GM18951 (cell line): ENCODE results near the gene SPAG9.
"Not testable (repeated sequence)": the region's sequence is repeated elsewhere in the genome, so short reads cannot be mapped to it uniquely, and the experiment has no call there.

ENCODE experiments used
- POLR2A ChIP-seq: IDR thresholded peaks from 4 replicates; pipeline ENCODE4 v1.6.1; 2011; ENCODE audit warnings: mild to moderate bottlenecking; ENCODE audit not compliant: insufficient read length, insufficient read depth; ENCODE audit errors: extremely low read depth
- in situ Hi-C: fragments of 300-500 bp; cut with MboI; formaldehyde crosslinking; loops from one replicate; pipeline ENCODE4 v1.12.0; 2022; ENCODE audit warnings: low sequenced_read_pairs, mixed read lengths, inconsistent platforms; ENCODE audit not compliant: unreplicated experiment

Gene SPAG9

DNA sequence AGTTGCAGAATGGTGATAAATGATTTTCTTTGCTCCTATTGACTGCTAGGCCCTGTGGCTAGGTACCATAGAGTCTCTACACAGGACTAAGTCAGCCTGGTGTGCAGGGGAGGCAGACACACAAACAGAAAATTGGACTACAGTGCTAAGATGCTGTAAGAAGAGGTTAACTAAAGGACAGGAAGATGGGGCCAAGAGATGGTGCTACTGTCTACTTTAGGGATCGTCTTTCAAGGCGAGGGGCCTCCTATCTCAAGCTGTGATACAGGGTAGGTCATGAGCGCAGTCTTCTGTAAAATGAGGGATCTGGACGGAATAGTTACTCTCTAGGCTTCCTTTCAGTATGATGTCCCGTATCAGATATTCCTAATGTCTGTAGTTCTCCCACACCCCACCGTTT is 33.5 kb upstream of the SPAG9 start:
- in situ Hi-C loops, result no loop called here
- no peak for TF ChIP-seq POLR2A

DNA sequence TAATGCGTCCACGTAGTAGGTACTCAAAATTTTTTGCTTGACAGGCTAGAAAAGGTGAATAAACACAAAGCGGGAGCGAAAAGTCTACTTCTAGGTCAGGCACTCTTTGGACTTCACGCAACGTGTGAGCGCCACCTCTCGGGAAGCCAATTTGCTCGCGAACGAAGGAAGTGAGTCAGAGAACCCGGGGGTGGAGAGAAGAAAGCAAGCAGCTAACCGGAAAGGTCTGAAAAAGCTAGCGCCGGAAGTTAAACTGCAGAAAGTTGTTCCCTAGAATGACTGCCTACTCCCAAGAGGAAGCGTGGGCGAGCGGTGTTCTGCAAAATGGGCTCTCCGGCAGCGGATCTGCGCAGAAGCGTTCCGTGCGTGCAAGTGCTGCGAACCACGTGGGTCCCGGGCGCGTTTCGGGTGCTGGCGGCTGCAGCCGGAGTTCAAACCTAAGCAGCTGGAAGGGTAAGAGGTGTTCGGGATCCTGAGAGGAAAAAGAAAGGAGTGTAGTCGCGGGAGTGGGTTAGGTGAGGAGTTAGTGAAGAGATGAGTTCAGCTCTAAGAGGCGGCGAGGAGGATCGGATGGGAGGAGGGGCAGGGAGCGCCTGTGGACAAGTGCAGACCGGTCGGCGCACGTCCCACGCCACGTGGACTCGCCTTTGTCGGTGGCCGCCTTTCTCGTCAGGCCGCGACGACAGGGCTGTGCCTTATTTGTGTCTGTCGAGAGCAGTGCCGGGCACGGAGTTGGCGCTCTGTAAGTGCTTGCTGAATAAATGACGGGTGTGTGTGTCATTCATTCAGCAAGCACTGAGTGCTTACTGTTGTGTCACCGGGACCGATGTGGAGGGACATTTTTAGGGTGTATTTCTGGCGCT is 32.8 kb upstream of the SPAG9 start, which contains the start of gene NME1:
NME1 (plus strand) TSS at position 350 of the 863 bp plus-strand sequence. CDS start 2,096 bp downstream, outside the sequence.
- in situ Hi-C loops, result no loop called here
- TF ChIP-seq POLR2A, result peak; percentile 74

GRCh38 chr17:51152766-51153209 is 32.1 kb upstream of the SPAG9 start:
- in situ Hi-C loops, result no loop called here
- TF ChIP-seq POLR2A, result no peak

- no peak for TF ChIP-seq POLR2A
- in situ Hi-C loops, result no loop called here
Observed at GRCh38 chr17:51150932-51151331, 30.3 kb upstream of the SPAG9 start.

- TF ChIP-seq POLR2A, result no peak
- in situ Hi-C loops, result no loop called here
Observed at GRCh38 chr17:51149163-51149562, 28.5 kb upstream of the SPAG9 start.

DNA sequence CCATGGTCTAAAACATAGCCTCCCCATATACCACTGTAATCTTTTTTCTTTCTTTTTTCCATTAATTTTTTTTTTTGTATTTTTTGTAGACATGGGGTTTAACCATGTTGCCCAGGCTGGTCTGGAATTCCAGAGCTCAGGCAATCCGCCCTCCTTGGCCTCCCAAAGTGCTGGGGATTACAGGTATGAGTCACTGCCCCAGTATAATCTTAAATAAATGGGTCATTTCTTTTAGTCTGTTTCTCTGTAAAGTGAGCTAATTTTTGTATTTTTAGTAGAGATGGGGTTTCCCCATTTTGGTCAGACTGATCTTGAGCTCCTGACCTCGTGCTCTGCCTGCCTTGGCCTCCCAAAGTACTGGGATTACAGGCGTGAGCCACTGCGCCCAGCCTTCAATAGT is 27.0 kb upstream of the SPAG9 start:
- no peak for TF ChIP-seq POLR2A
- in situ Hi-C loops, result no loop called here

DNA sequence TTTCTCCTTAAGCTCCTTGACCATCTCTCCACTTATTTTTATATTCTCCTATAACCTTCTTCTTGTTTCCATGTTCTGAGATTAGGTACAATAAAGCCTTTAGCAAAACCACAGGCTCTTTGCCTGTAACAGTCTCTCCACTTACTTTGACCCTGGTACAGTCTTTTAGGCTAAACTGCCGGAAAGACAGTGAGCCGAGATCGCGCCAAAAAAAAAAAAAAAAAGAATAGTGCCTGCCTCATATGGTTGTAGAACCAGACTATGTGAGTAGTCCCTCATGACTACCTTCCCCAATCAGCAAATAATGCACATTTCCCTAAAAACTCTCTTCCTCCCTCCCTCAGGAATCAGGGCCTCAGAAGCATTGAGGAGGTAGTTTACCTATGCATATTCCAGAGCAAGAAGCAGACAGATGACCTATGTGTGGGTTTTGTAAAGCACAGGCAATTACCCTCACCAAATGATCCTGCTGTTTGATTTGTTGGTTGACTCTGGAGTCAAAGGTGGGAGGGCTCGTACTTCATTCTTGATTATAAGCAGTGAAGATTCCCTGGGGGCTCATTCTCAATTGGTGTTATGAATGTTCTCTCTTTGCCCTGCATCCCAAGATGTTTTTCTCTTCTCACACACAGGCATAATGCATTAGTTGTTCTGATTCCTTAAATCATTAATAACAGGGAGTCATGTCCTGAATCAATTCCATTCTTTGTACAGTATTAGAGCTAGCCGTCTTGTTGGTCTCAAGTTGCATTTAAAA is 23.8 kb upstream of the SPAG9 start:
- TF ChIP-seq POLR2A, result no peak
- in situ Hi-C loops, result loop anchor here (5.0 kb wide), 1 partner anchor 142 kb away; no protein-coding TSS in a partner anchor

DNA sequence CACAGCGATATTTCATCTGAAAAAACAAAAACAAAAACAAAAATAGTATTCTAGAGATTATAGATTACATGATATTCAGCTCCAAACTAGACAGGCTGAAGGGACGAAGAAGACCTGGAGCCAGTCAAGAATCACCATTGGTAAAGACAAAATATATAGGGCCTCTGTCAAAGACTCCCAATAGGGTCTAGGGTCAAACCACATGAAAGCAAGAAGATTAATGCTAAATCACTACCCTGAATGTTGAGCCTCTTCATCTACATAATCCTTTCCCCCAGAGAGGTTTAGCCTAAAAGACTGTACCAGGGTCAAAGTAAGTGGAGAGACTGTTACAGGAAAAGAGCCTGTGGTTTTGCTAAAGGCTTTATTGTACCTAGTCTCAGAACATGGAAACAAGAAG is 21.9 kb upstream of the SPAG9 start:
- no peak for TF ChIP-seq POLR2A
- in situ Hi-C loops, result loop anchor here (5.0 kb wide), 1 partner anchor 140 kb away; no protein-coding TSS in a partner anchor

DNA sequence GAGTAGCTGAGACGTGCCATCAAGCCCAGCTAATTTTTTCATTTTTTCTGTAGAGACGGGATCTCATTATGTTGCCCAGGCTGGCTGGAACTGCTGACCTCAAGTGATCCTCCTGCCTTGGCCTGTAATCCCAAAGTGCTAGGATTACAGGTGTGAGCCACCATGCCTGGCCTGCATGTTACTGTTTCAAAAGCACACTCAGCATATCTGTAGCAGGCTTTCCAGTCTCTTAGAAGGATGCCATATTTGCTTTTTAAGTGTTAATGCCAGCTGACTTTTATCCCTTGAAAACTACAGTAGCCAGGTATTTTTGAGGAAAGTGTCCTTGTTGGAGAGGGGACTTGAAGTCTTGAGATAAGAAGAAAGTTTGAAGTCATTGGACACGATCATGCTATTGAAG is 15.3 kb upstream of the SPAG9 start:
- in situ Hi-C loops, result no loop called here
- no peak for TF ChIP-seq POLR2A

DNA sequence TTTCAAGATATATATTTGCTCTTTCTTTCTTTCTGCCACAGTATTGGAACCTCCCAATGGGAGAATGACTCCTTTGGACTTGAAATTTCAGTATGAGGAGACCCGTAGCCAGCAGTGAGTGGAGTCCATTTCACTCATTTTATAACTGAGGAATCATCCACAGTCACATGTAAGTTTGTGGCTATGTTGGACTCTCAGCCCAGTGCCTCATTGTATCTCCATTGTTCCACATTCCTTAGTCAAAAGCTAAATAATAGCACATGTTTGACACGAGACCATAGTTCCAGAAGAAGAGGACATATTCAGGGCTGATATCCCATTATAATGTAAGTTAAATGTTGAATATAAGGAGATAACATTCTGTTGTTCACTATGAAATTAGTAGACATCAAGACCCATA is 12.7 kb upstream of the SPAG9 start:
- in situ Hi-C loops, result no loop called here
- no peak for TF ChIP-seq POLR2A

- in situ Hi-C loops, result no loop called here
- TF ChIP-seq POLR2A, result no peak
Observed at GRCh38 chr17:51132964-51133319, 12.3 kb upstream of the SPAG9 start.

GRCh38 chr17:51128076-51128475 is 7.4 kb upstream of the SPAG9 start:
- in situ Hi-C loops, result no loop called here
- no peak for TF ChIP-seq POLR2A

DNA sequence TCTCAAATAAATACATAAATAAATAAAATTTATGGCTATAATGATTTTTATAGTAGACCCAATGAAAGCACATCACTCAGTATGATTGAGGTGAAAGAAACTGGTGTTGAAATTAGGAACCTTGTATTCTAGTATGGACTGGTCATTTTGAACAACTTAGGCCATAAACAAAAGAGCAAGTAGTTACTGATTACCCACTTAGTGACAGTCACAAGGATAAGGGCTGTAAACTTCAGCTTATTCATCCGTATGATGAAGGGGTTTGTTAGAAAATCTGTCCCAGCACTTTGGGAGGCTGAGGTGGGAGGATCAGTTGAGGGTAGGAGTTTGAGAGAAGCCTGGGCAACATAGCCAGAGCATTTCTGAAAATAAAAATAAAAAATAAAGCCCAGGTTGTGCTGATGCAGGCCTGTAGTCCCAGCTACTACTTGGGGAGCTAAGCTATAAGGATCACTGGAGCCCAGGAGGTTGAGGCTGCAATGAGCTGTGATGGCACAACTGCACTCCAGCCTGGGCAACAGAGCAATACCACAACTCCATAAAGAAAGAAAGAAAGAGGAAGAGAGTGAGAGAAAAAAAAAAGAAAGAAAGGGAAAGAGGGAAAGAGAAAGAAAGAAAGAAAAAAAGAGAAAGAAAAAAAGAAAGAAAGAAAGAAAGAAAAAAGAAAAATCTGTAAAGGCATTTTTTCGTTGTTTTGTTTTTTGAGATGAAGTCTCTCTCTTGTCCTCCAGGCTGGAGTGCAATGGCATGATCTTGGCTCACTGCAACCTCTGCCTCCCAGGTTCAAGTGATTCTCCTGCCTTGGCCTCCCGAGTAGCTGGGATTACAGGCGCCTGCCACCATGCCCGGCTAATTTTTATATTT is 4.2 kb upstream of the SPAG9 start:
- TF ChIP-seq POLR2A, result no peak
- in situ Hi-C loops, result no loop called here

DNA sequence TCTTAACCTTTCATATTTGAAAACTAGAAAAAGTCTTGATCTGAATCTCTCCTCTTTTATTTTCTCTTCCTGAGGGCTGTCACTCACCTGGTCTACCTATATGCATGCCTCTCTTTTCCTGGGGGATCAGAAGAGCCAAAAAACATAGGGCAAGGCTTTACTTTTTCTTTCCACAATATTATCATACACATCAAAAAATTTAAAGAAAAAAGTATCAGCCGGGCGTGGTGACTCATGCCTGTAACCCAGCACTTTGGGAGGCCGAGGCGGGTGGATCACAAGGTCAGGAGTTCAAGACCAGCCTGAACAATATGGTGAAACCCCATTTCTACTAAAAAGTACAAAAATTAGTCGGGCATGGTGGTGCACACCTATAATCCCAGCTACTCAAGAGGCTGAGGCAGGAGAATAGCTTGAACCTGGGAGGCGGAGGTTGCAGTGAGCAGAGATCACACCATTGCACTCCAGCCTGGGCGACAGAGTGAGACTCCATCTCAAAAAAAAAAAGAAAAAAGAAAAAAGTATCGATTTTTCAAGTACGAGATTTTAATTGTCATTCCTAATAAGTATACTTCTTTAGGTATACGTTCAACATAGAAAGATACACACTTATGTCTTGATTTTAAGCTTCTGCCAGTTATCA is 1.9 kb upstream of the SPAG9 start:
- in situ Hi-C loops, result not testable (repeated sequence)
